T-helper 2 cell treated with Interferon-gamma antibody and Interleukin-4, amounts not matched to agents 5 μg/mL and 100 μg/mL, for 36 hours (primary cell): Measurements from ENCODE around the gene PRSS38.
"Not testable (repeated sequence)": the region's sequence is repeated elsewhere in the genome, so short reads cannot be mapped to it uniquely, and the experiment has no call there.

Experiments
- DNase-seq: peaks from one replicate; pipeline ENCODE4 v3.0.0; 2021; ENCODE audit warnings: low spot score
- H3K27ac Mint-ChIP-seq: one replicate; pipeline ENCODE4 v1.8.0; 2021; ENCODE audit warnings: mild to moderate bottlenecking, mixed read lengths
- H3K27me3 Mint-ChIP-seq: one replicate; pipeline ENCODE4 v1.8.0; 2021; ENCODE audit warnings: low read depth, mixed read lengths
- H3K36me3 Mint-ChIP-seq: one replicate; pipeline ENCODE4 v1.8.0; 2021; ENCODE audit warnings: low read depth, mixed read lengths
- H3K4me1 Mint-ChIP-seq: one replicate; pipeline ENCODE4 v1.8.0; 2021; ENCODE audit warnings: low read depth, mixed read lengths
- H3K4me3 Mint-ChIP-seq: one replicate; pipeline ENCODE4 v1.8.0; 2022; ENCODE audit warnings: mild to moderate bottlenecking, moderate library complexity, mixed read lengths
- H3K9me3 Mint-ChIP-seq: one replicate; pipeline ENCODE4 v1.8.0; 2021; ENCODE audit warnings: mixed read lengths

The PRSS38 gene

DNA sequence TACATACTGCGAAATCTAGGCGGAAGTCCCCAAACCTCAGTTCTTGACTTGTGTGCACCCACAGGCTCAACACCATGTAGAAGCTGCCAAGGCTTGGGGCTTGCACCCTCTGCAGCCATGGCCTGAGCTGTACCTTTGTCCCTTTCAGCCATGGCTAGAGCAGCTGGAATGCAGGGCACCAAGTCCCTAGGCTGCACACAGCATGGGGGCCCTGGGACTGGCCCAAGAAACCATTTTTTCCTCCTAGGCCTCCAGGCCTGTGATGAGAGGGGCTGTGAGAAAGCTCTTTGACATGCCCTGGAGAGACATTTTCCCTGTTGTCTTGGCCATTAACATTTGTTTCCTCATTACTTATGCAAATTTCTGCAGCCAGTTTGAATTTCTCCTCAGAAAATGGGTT, 1.5 kb upstream of the PRSS38 start:
- Mint-ChIP-seq H3K27ac (no peak overlapping the region), H3K4me1 (no peaks in the 10 kb centered on the region), H3K9me3 (peaks cover 24% of the 10 kb centered on the region), H3K27me3 (no peaks in the 10 kb centered on the region), H3K36me3 (no peaks in the 10 kb centered on the region), H3K4me3 (no peak overlapping the region)
- no peak for DNase-seq

DNA sequence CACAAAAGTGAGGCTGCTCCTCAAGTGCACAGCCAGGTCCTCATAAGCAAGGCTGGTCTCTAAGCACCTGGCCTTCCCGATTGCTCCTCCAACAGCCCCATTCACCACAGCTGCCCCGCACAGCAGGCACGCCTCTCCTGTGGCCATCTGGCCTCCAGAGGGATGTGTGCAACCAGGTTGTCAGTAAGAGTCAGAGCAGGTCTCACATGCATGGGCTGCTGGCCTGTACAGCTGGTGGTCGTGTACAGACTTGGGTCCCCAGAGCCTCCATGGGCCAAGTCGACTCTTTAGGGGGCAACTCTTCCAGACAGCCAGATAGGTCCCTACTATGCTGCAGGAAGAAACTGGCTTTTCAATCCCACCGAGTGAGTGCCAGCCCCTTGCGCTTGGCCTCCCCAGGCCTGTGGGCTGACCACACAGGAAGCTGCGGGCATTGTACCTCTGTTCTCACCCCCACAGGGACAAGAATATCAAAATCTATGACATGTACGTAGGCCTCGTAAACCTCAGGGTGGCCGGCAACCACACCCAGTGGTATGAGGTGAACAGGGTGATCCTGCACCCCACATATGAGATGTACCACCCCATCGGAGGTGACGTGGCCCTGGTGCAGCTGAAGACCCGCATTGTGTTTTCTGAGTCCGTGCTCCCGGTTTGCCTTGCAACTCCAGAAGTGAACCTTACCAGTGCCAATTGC, 1.4 kb downstream of the PRSS38 start:
- Mint-ChIP-seq H3K4me1 (no peaks in the 10 kb centered on the region), H3K9me3 (peaks cover 31% of the 10 kb centered on the region), H3K27me3 (no peaks in the 10 kb centered on the region), H3K4me3 (no peak overlapping the region), H3K27ac (no peak overlapping the region), H3K36me3 (no peaks in the 10 kb centered on the region)
- DNase-seq, result no peak

DNA sequence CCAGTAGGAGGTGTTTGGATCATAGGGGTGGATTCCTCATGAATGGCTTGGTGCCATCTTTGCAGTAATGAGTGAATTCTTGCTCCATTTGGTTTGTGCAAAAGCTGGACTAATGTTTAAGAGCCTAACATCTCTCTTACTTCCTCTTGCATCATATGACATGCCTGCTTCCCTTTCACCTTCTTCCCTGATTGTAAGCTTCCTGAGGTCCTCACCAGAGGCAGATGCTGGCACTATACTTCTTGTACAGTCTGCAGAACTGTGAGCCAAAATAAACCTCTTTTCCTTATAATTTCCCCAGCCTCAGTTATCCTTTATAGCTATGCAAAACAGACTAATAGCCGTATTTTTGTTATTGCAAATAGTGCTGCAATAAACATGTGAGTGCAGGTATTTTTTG, 8.1 kb downstream of the PRSS38 start:
- no peaks in the 10 kb centered on the region for H3K36me3 Mint-ChIP-seq
- H3K4me1 Mint-ChIP-seq, result no peaks in the 10 kb centered on the region
- H3K27me3 Mint-ChIP-seq, result peaks cover 9% of the 10 kb centered on the region
- DNase-seq, result no peak
- no peak overlapping the region for H3K4me3 Mint-ChIP-seq
- H3K27ac Mint-ChIP-seq, result no peak overlapping the region
- peaks cover 23% of the 10 kb centered on the region for H3K9me3 Mint-ChIP-seq

- peaks cover 2% of the 10 kb centered on the region for H3K4me1 Mint-ChIP-seq
- no peaks in the 10 kb centered on the region for H3K36me3 Mint-ChIP-seq
- DNase-seq, result no peak
- no peak overlapping the region for H3K27ac Mint-ChIP-seq
- no peak overlapping the region for H3K4me3 Mint-ChIP-seq
- H3K9me3 Mint-ChIP-seq, result peaks cover 23% of the 10 kb centered on the region
- peaks cover 9% of the 10 kb centered on the region for H3K27me3 Mint-ChIP-seq
Measured at GRCh38 chr1:227824204-227824603, 8.7 kb downstream of the PRSS38 start.

DNA sequence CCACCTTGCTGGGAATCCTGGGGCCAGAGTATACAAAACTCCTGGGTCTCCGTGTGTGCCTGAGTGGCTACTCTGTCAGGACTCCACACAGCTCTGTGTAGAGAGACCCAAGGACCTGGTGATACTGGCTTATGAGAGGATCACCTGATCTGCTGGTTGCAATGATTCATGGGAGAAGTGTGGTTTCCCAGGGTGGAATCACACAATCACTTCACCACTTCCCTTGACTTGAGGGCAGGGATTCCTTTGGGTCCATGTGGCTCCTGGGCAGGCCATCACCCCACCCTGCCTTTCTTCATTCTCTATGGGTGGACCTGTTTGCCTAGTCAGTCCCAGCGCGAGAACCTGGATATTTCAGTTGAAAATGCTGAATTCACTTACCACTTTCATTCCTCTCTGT, 13.3 kb downstream of the PRSS38 start:
- Mint-ChIP-seq H3K4me1 (peaks cover 2% of the 10 kb centered on the region), H3K9me3 (peaks cover 9% of the 10 kb centered on the region), H3K27me3 (peaks cover 9% of the 10 kb centered on the region), H3K27ac (no peak overlapping the region), H3K4me3 (no peak overlapping the region), H3K36me3 (no peaks in the 10 kb centered on the region)
- no peak for DNase-seq

GRCh38 chr1:227838181-227838580, 22.7 kb downstream of the PRSS38 start:
- H3K9me3 Mint-ChIP-seq, result no peaks in the 10 kb centered on the region
- no peak for DNase-seq

DNA sequence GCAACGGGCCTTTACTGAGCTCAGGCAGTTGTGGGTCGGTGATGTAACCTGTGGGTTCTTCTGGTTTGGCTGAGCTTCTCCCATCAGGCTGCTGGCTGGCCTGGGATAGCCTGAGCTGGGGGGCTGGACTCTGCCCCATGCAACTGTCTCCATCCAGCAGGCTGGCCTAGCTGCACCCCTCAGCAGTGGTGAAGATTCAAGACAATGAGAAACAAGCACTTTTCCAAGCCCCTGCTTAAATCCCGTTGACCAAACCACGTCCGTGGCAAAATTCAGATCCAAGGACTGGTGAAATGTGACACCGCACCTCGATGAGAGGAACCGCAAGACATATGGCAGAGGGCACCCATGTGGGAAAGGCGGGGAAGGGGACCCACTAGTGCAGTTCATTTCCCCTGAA, 25.6 kb downstream of the PRSS38 start:
- no peak for DNase-seq

More at GRCh38 chr1:227838181-227838580, 22.7 kb downstream of the PRSS38 start:
- Mint-ChIP-seq H3K4me3 (no peak overlapping the region), H3K27ac (no peak overlapping the region), H3K36me3 (no peaks in the 10 kb centered on the region), H3K27me3 (peaks cover 2% of the 10 kb centered on the region), H3K4me1 (no peaks in the 10 kb centered on the region)

GRCh38 chr1:227844320-227845146, 29.1 kb downstream of the PRSS38 start:
- H3K4me3 Mint-ChIP-seq, result no peak overlapping the region
- H3K4me1 Mint-ChIP-seq, result no peaks in the 10 kb centered on the region
- no peaks in the 10 kb centered on the region for H3K27me3 Mint-ChIP-seq
- H3K36me3 Mint-ChIP-seq, result no peaks in the 10 kb centered on the region
- DNase-seq, result no peak
- H3K27ac Mint-ChIP-seq, result no peak overlapping the region
- H3K9me3 Mint-ChIP-seq, result peaks cover 5% of the 10 kb centered on the region

More for the DNA sequence above, 25.6 kb downstream of the PRSS38 start:
- Mint-ChIP-seq H3K36me3 (no peaks in the 10 kb centered on the region), H3K4me3 (no peak overlapping the region), H3K4me1 (no peaks in the 10 kb centered on the region), H3K27ac (no peak overlapping the region), H3K9me3 (no peaks in the 10 kb centered on the region), H3K27me3 (peaks cover 2% of the 10 kb centered on the region)

- Mint-ChIP-seq H3K9me3 (peaks cover 5% of the 10 kb centered on the region), H3K27me3 (no peaks in the 10 kb centered on the region), H3K4me1 (no peaks in the 10 kb centered on the region), H3K36me3 (no peaks in the 10 kb centered on the region), H3K27ac (no peak overlapping the region), H3K4me3 (no peak overlapping the region)
- DNase-seq, result no peak
Measured at GRCh38 chr1:227845147-227845458, 29.6 kb downstream of the PRSS38 start.

DNA sequence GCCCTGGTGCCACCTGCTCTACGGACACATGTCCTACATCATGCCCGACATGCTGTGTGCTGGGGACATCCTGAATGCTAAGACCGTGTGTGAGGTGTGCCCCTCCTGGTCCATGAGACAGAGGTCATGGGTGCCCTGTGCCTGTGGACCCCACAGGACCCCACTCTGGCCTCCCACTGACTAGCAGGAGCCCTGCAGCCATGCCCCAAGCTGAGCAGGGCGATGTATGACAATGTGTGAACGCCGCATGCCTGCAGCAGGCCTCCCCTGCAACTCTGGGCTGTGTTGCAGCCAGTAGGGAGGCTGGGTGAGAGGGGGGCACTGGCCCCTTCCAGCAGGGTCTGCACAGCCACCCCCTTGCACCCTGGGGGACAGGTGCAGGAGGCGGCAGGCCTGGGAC, 30.0 kb downstream of the PRSS38 start:
- H3K36me3 Mint-ChIP-seq, result no peaks in the 10 kb centered on the region
- H3K4me3 Mint-ChIP-seq, result no peak overlapping the region
- H3K27me3 Mint-ChIP-seq, result no peaks in the 10 kb centered on the region
- no peaks in the 10 kb centered on the region for H3K4me1 Mint-ChIP-seq
- H3K27ac Mint-ChIP-seq, result no peak overlapping the region
- DNase-seq, result no peak
- peaks cover 5% of the 10 kb centered on the region for H3K9me3 Mint-ChIP-seq

DNA sequence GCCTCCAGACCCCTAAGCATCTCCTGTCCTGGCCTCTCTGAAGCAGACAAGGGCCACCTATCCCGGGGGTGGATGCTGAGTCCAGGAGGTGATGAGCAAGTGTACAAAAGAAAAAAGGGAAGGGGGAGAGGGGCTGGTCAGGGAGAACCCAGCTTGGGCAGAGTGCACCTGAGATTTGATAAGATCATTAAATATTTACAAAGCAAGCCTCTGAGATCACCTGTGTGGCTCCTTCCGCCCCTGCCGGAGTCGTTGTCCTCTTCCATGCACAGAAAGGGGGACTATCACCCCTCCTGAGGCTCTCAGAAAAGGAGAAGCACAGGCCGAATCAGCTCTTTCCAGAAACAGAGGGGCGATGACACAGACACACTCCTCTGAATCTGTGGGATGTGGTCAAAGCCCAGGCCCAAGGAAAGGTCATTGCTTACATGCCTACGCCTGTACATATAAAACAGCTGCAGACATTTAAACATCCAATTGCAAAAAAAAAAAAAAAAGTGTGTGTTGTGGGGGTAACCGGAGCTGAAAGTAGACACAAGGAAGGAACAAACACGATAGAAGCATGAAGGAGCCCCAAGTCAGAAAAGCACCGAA, 30.9 kb downstream of the PRSS38 start:
- H3K36me3 Mint-ChIP-seq, result no peaks in the 10 kb centered on the region
- no peak overlapping the region for H3K27ac Mint-ChIP-seq
- no peak for DNase-seq
- no peaks in the 10 kb centered on the region for H3K27me3 Mint-ChIP-seq
- no peaks in the 10 kb centered on the region for H3K4me1 Mint-ChIP-seq
- H3K9me3 Mint-ChIP-seq, result peaks cover 5% of the 10 kb centered on the region
- no peak overlapping the region for H3K4me3 Mint-ChIP-seq

DNA sequence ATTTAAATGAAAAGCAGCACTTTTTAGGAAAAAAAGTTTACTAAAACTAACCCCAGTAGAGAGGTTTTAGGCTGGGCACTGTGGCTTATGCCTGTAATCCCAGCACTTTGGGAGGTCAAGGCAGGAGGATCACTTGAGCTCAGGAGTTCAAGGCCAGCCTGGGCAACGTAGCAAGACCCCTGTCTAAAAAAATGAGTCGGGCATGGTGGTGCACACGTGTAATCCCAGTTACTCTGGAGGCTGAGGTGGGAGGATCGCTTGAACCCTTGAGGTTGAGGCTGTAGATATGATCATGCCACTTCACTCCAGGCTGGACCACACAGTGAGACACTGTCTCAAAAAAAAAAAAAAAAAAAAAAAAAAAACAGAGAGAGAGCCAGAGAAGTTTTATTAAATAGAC, 31.6 kb downstream of the PRSS38 start:
- H3K27ac Mint-ChIP-seq, H3K4me1 Mint-ChIP-seq, H3K4me3 Mint-ChIP-seq: not testable (repeated sequence)

GRCh38 chr1:227848430-227848932, 33.0 kb downstream of the PRSS38 start:
- Mint-ChIP-seq H3K27me3 (no peaks in the 10 kb centered on the region), H3K36me3 (no peaks in the 10 kb centered on the region), H3K9me3 (peaks cover 5% of the 10 kb centered on the region), H3K4me3 (no peak overlapping the region), H3K27ac (no peak overlapping the region), H3K4me1 (no peaks in the 10 kb centered on the region)
- no peak for DNase-seq

More for the DNA sequence above, 31.6 kb downstream of the PRSS38 start:
- not testable (repeated sequence) for DNase-seq, H3K36me3 Mint-ChIP-seq, H3K9me3 Mint-ChIP-seq, H3K27me3 Mint-ChIP-seq

- Mint-ChIP-seq H3K9me3 (peaks cover 5% of the 10 kb centered on the region), H3K4me3 (no peak overlapping the region), H3K27ac (no peak overlapping the region), H3K36me3 (no peaks in the 10 kb centered on the region), H3K27me3 (no peaks in the 10 kb centered on the region), H3K4me1 (no peaks in the 10 kb centered on the region)
- DNase-seq, result no peak
Measured at GRCh38 chr1:227849251-227849650, 33.8 kb downstream of the PRSS38 start.
